DMS79 (cell line): ENCODE data around the gene ERBB4.
"Not testable (repeated sequence)": the region's sequence is repeated elsewhere in the genome, so short reads cannot be mapped to it uniquely, and the experiment has no call there.

Experiments used
- DNase-seq: peaks from one replicate; lab custom pipeline; 2025; lab: John Stamatoyannopoulos, UW

ERBB4 gene

DNA sequence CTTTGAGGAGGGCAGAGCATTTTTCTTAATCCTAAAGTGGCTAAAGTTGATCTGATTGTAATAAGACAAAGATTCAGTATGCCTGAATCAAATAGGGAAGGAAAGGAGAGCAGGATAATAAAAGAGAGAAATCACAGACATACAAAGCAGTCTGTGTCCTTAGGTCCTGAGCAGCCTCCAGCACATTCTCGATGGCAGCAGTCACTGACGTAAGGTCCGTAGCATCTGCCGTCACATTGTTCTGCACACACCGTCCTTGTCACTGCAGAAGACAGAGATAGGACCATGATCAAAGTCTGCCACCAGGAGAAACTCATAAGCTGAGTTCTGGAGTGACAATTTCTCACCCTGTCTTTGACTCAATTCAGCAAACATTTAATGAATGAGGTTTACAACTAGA, 813.7 kb downstream of the ERBB4 start:
- no peak for DNase-seq

- DNase-seq: no peak
Measured at GRCh38 chr2:211723398-211723797, 815.2 kb downstream of the ERBB4 start.

DNA sequence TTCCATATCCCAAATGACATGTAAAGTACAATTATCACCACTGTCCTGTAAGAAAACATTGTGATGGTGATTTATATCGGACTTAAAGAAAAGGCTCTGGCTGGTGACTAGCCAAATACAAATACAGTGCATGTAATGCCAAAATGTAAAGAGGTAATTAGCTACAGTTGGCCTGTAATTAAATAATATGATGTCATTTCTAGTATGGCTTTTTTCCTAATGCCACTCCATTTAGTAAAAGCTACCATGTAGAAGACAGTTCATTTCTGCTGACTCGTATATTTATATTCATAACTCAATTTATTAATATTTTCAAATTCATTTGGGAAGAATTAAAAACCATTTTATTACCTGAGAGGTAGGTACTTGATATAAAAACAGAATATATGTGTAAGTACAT, 815.7 kb downstream of the ERBB4 start:
- no peak for DNase-seq

DNA sequence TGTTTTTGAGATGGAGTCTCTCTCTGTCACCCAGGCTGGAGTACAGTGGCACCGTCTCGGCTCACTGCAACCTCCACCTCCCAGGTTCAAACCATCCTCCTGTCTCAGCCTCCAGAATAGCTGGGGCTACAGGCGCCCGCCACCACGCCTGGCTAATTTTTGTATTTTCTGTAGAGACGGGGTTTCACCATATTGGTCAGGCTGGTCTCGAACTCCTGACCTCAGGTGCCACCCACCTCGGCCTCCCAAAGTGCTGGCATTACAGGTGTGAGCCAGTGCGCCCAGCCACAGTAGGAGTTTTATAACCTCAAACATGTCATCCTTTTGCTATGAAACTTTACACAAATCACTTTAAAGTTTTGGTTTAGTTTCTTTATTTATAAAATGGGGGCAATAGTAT, 816.7 kb downstream of the ERBB4 start:
- not testable (repeated sequence) for DNase-seq

- DNase-seq: no peak
Measured at GRCh38 chr2:211709389-211709788, 829.2 kb downstream of the ERBB4 start.

DNA sequence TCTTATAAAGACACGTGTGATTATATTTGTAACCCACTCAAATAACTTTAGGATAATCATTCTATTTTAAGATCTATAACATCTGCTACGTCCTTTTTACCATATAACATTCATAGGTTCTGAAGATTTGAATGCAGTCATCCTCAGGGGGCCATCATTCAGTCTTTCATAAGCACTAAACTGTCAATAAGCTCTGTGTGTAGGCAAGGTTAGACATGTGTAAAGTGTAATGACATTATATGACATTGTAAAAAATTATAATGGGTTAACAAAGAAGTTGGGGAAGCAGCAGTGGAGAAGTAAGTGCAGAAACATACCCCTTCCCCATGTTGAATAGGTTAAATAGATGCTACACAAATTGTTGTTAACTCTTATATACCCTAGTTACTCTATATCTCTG, 845.9 kb downstream of the ERBB4 start:
- DNase-seq: no peak

DNA sequence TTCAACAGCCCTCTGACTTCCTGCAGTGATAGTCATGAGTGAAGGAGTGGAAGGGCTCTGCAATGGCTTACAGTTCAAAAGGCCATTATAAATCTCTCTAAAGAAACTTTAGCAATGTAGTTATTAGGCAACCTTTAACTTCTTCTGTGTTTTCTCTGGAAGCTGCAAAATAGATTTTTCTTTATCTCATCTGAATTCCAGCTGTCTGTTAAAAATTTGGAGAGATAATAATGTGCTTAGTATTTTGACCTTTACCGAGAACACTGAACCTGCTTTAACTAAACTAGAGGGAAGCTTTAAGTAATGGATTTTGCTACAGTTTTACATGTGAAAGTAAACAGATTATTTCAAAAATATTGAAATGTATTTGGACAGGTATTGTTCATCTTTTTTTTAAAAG, 847.9 kb downstream of the ERBB4 start:
- DNase-seq: no peak

DNA sequence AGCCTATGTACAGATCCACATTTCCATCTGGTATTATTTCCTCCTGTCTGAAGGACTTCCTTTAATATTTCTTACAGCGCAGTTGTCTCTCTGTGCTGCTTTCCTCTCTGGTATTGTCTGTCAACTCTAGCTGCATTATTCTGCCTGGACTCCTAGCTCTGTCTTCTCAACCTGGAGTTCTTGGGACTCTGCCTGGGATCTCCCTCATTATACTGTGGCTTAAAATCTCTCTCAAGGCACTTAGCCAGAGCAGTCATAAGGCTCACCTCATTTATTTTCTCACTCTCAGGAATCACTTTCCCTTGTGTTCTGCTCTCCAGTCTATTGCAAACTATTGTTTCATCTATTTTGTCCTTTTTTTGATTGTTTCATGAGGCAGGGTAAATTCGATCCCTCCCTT, 850.4 kb downstream of the ERBB4 start:
- DNase-seq: no peak

DNA sequence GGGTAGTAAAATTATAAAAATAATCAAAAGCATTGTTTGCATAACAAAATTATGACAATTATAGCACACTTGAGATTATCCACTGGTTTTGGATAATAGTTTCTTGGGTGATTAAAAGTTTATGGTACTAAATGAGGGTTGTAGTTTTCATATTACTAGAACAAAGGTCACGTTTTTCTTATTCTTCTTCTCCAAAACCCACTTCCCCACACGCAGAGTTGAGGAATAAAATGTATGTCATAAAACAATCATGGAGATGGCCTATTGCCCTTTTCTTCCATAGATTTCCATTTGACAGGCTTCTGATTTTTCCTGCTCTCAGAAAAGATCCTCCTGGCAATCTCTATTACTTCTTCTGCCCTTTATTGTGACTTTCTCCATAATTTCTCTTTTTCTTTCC, 863.9 kb downstream of the ERBB4 start:
- DNase-seq: no peak

DNA sequence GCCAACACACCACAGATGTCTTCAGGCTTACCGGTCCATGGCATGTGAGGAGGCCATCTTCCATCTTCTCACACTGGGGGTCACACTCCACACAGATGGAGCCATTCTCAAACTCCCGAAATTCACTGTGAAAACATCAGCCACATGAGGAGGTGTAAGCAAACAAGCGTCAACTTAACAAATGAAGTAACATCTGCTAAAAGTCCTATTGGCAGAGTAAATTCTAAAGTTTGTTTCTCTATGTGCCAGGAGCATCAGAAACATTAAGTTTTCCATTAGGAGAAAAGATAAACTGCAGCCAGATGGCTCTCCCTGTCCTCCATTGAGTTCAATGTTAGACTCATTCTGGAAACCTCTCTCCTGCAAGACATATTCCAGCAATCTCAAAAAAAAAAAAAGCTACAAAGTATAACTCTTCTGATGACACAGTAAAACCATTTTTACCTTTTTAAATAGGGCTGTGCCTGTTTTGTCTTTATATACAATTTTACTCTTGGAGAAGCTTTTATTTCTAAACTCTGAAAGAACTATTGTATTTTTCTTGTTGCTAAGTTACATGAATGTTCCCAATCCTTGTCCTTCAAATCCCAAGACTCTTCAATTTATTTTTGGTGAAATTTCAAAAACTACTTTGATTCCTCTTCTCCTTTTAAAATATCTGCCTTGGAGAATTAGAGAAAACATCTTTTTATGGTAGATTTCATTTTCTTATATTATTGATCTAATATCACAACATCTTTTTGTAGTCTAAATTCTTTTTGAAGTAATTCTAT, 865.3 kb downstream of the ERBB4 start:
- DNase-seq: no peak

DNA sequence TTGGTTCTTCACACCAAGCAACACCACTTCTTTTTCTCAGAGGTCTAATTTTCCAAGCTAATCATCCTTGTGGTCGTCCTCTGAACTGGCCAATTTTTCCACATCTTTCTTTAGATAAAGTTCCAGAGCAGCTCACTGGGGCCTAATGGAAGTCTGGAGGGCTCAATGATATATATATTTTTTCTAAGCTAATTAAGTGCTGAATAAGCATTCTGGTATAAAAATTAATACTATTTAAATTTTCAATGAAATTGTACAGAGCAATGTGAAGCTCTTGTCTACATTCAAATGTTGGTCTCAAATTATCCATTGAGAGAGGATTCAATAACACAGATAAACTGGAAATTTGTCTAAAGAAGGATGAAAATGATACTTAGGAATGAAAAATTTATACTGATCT, 866.6 kb downstream of the ERBB4 start:
- DNase-seq: no peak

DNA sequence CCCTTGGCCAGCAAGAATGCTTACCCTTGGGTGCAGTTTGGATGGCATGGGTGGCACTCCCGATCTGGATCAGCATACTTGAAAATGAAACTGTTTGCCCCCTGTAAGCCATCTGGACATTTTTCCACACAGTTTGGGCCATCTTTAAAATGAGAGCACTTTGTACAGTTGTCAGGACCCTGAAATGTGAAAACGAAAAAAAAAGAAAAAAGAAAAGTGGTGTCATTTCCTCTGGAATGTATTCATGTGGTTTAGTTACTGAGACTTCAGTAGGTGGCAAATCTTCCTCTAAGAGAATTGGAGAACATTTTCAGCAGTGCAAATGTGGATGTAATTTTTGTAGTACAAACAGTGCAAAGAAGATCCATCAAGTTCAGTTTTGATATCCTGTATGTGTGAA, 873.3 kb downstream of the ERBB4 start:
- DNase-seq: no peak

GRCh38 chr2:211664321-211664720, 874.3 kb downstream of the ERBB4 start:
- DNase-seq: no peak

- DNase-seq: no peak
Measured at GRCh38 chr2:211654211-211654780, 884.3 kb downstream of the ERBB4 start.

GRCh38 chr2:211652327-211652726, 886.3 kb downstream of the ERBB4 start:
- no peak for DNase-seq

GRCh38 chr2:211649331-211649730, 889.3 kb downstream of the ERBB4 start:
- DNase-seq: no peak

DNA sequence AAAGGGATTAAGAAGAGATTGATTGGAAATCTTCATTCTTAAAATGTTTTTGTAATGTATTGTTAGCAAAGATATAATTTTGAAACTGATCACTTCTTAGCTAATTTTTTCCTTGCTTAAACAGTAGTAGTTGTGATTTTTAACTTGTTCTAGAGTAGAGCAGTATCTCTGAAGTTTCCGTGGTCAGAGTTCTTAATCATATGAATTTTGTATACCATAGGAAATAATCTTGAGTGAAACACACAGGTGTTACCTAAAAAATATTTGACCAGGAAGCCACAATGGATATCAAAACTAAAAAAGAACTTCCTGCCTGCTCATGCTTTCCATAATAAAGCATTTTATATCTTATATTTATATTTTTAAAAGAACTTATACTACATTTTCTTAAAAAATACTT, 907.1 kb downstream of the ERBB4 start:
- no peak for DNase-seq

GRCh38 chr2:211623096-211623495, 915.5 kb downstream of the ERBB4 start:
- no peak for DNase-seq

DNA sequence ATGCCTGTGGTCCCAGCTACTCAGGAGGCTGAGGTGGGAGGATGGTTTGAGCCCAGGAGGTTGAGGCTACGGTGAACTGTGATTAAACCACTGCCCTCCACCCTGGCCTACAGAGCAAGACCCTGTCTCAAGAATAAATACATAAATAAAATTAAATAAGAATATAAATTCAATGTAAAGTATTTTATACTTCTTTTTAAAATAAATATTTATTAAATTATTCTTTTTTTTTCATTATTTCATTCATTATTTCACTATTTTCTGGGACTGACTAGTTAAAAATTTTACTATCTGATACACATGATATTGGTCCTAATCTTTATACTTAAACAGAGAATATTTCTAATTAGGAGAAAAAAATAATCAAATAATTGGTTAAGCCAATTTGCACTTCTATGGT, 917.6 kb downstream of the ERBB4 start:
- no peak for DNase-seq

DNA sequence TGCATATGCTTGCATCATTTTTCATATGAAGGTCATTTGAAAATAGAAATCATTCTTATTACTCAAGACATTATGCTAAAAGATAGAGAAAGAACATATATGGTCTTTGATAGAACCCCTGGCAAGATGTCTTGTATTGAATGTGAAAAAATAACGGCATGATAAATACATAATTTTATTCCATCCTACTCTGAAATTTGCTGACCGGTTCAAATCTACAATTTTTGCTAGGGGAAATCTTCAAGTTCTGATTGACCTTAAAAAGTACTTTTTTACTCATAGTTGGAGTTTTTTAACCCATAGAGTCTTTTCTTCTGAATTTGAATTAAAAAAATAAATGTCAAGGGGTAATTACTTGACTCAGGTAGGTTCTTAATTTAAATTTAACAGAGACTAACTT, 920.8 kb downstream of the ERBB4 start:
- no peak for DNase-seq

- no peak for DNase-seq
Measured at GRCh38 chr2:211611621-211612020, 927.0 kb downstream of the ERBB4 start.

GRCh38 chr2:211611061-211611518, 927.5 kb downstream of the ERBB4 start:
- DNase-seq: peak; percentile 54

- no peak for DNase-seq
Measured at GRCh38 chr2:211609127-211609526, 929.5 kb downstream of the ERBB4 start.

- DNase-seq: no peak
Measured at GRCh38 chr2:211599146-211599545, 939.5 kb downstream of the ERBB4 start.
